Suprapubic skin (tissue), 4 donors: ENCODE data around the gene PHPT1. TPM values are rescaled to one million over a fixed set of nuclear protein-coding genes. Genes with fewer than 3 reads are reported as not detected.
"Not testable (repeated sequence)": the region's sequence is repeated elsewhere in the genome, so short reads cannot be mapped to it uniquely, and the experiment has no call there.

Experiments used
- DNase-seq, 2 donors: peaks; one replicate each; pipeline ENCODE4 v3.0.0-alpha.2; 2019; ENCODE audit warnings: low spot score in 2 of 2
- H3K27ac ChIP-seq: fragments of 200-600 bp; sonication (generic); one replicate; pipeline ENCODE4 v1.5.1; 2019
- H3K27me3 ChIP-seq: fragments of 200-600 bp; sonication (generic); one replicate; pipeline ENCODE4 v1.5.1; 2019
- H3K36me3 ChIP-seq: fragments of 200-600 bp; sonication (generic); one replicate; pipeline ENCODE4 v1.5.1; 2019
- H3K4me1 ChIP-seq: fragments of 200-600 bp; sonication (generic); one replicate; pipeline ENCODE4 v1.5.1; 2019
- H3K4me3 ChIP-seq: fragments of 200-600 bp; sonication (generic); one replicate; pipeline ENCODE4 v1.5.1; 2019; ENCODE audit warnings: mild to moderate bottlenecking
- H3K9me3 ChIP-seq: fragments of 200-600 bp; sonication (generic); one replicate; pipeline ENCODE4 v1.5.1; 2019
- EP300 ChIP-seq: sonication (generic); formaldehyde crosslinking; IDR thresholded peaks from one replicate; pipeline ENCODE4 v1.6.1; 2017; ENCODE audit warnings: antibody characterized with exemption
- POLR2A ChIP-seq, 2 donors: fragments of 450-650 bp; IDR thresholded peaks; one replicate each; pipeline ENCODE4 v1.6.1; 2017; ENCODE audit warnings: antibody characterized with exemption in 2 of 2, mild to moderate bottlenecking in 2 of 2, moderate library complexity in 2 of 2
- POLR2AphosphoS5 ChIP-seq, 3 donors: sonication (generic); formaldehyde crosslinking; IDR thresholded peaks; one replicate each; pipeline ENCODE4 v1.6.1; 2017; ENCODE audit warnings: antibody characterized with exemption in 3 of 3
- WGBS: methylation state at CpG from one replicate; pipeline ENCODE4 v1.1.5; 2018; 5-methylcytosine and 5-hydroxymethylcytosine counted together
- total RNA-seq, 4 donors: library from RNA; depleted of rRNA; stranded (reverse); fragments of >200 nt; gene quantifications; one replicate each; pipeline ENCODE4 v1.1.0, GENCODE V29; 2016
- TF ChIP-seq, protein P1 (sequence below), 2 donors: fragments of 200-600 bp in 1 of 2; fragments of 450-650 bp in 1 of 2; sonication (generic) in 1 of 2; IDR thresholded peaks; one replicate each; pipeline ENCODE4 v1.5.1; 2016 to 2019; ENCODE audit warnings: antibody characterized with exemption in 2 of 2, mild to moderate bottlenecking in 1 of 2, moderate library complexity in 1 of 2

Gene PHPT1
- total RNA-seq = 10 to 100 TPM; 41.9 to 64.2 (median 46.6) TPM

DNA sequence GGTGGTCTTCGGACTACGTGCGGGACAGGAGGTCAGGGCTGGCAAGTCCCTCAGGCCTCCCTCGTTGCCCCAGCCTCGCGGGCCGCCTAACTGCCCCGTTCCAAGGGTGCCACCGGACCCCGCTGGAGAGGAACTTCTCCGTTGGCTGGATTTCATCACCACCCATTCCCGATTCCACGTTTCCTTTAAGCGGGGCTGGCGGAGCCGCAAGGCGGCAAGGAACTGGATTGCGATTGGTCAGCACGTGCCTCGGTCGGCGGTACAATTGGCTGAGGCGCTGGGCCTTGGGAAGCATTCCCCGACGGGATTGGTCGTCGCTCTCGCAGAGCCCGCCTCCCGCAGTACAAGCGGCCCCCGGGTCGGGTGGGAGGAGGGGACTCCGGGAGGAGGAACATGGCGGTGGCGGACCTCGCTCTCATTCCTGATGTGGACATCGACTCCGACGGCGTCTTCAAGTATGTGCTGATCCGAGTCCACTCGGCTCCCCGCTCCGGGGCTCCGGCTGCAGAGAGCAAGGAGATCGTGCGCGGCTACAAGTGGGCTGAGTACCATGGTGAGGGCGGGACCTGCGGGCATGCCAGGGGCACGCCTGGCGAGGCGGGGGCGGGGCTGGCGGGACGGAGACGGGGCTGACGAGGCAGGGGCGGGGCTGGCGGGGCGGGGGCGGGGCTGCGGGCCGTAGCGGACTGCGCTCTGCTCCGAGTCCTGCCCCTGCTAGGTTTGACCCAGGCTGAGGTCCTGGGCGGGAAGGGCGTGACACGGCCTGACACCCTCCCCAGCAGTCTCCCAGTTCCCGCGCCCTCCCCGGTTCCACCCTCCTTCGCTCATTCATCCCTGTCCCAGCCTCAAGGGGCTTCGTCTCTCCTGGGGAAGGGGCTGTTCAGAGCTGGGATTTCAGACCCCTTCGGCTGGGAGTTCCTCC, at the start of gene PHPT1:
Gene PHPT1 (plus strand): TSS at position 372 of the 922 bp plus-strand sequence. CDS start 22 bp downstream, at position 394.
- Histone ChIP-seq H3K4me3 (peak within 1 kb of the TSS; percentile 72), H3K9me3 (no peaks in the 10 kb centered on the region), H3K27me3 (peaks cover 29% of the 10 kb centered on the region), H3K36me3 (peaks cover 5% of the 10 kb centered on the region), H3K4me1 (peaks cover 54% of the 10 kb centered on the region), H3K27ac (peak within 1 kb of the TSS; percentile 85)
- DNase-seq = peak; percentile 99 to 100
- WGBS = 0% methylated on average over 45 of the region's 77 CpGs
- TF ChIP-seq POLR2A (IDR thresholded peaks at IDR 0.05) (peak; percentile 13 to 37), POLR2AphosphoS5 (IDR thresholded peaks at IDR 0.05) (peak in 2 of 3 donors; percentile 10 to 94), EP300 (no peak)
- TF ChIP-seq, protein P1, sequence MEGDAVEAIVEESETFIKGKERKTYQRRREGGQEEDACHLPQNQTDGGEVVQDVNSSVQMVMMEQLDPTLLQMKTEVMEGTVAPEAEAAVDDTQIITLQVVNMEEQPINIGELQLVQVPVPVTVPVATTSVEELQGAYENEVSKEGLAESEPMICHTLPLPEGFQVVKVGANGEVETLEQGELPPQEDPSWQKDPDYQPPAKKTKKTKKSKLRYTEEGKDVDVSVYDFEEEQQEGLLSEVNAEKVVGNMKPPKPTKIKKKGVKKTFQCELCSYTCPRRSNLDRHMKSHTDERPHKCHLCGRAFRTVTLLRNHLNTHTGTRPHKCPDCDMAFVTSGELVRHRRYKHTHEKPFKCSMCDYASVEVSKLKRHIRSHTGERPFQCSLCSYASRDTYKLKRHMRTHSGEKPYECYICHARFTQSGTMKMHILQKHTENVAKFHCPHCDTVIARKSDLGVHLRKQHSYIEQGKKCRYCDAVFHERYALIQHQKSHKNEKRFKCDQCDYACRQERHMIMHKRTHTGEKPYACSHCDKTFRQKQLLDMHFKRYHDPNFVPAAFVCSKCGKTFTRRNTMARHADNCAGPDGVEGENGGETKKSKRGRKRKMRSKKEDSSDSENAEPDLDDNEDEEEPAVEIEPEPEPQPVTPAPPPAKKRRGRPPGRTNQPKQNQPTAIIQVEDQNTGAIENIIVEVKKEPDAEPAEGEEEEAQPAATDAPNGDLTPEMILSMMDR (IDR thresholded peaks at IDR 0.05) = no peak

DNA sequence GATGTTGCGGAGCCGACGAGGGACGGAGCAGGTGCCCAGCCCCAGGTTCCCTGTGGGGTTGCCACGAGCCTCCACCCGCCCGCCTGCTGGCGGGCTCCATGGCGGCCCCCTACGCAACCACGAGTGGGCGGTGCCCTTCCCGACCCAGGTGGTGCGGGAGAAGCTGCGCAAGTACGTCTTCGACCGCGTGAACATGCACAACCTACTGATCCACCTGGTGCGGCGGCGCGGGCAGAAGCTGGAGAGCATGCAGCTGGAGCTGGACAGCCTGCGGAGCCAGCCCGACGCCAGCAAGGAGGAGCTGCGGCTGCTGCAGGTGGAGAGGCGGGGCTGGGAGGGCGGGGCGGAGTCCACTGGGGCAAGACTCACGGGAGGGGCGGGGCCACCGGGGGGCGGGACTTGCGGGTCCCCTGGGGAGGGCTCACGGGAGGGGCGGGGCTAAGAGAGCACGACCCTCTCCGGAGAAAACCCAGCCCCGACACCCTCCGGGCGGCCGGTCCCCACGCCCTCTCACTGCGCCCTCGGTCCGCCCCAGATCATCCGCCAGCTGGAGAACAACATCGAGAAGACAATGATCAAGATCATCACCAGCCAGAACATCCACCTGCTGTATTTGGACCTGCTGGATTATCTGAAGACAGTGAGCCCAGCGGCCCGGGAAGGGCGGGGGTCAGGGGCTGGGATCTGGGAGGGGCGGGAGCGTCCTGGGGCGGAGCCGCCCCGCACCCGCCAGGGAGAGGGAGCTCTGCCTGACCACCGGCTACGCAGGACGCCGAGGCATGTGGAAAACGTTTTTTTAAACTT, 49.2 kb upstream of the PHPT1 start:
- Histone ChIP-seq H3K27ac (no peak overlapping the region), H3K27me3 (peaks cover 41% of the 10 kb centered on the region), H3K4me3 (peak overlapping the region; percentile 40), H3K36me3 (no peaks in the 10 kb centered on the region), H3K4me1 (peaks cover 52% of the 10 kb centered on the region), H3K9me3 (no peaks in the 10 kb centered on the region)
- no peak for DNase-seq
- WGBS = 0% methylated on average over 21 of the region's 63 CpGs
- TF ChIP-seq, protein P1 (IDR thresholded peaks at IDR 0.05) = no peak
- no peak for TF ChIP-seq POLR2AphosphoS5 (IDR thresholded peaks at IDR 0.05)
- no peak for TF ChIP-seq POLR2A (IDR thresholded peaks at IDR 0.05)
- TF ChIP-seq EP300 = no peak

DNA sequence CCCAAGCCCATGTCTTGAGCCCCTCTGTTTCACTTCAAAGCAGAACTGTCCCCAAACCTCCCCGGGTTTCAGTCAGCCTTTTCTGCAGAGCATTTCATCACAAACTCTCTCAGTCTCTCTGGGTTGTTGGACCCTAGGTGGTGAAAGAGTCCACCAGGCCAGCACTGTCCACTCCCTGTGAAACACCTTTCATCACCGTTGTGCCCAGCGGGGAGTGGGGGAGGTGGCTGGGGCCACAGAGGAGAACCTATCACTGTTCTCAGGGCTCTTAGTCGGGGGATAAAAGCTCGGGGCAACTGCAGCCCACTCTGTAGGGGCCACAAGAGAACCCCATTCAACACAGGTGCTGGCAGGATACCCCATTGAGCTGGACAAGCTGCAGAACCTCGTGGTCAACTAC, 46.9 kb upstream of the PHPT1 start:
- no peak overlapping the region for H3K27ac ChIP-seq
- 92% methylated on average over 6 of the region's 6 CpGs for WGBS
- no peaks in the 10 kb centered on the region for H3K9me3 ChIP-seq
- H3K27me3 ChIP-seq = peaks cover 41% of the 10 kb centered on the region
- peaks cover 46% of the 10 kb centered on the region for H3K4me1 ChIP-seq
- TF ChIP-seq, protein P1 (IDR thresholded peaks at IDR 0.05) = no peak
- TF ChIP-seq POLR2AphosphoS5 (IDR thresholded peaks at IDR 0.05) = no peak
- TF ChIP-seq EP300 = no peak
- TF ChIP-seq POLR2A (IDR thresholded peaks at IDR 0.05) = no peak
- no peaks in the 10 kb centered on the region for H3K36me3 ChIP-seq
- H3K4me3 ChIP-seq = no peak overlapping the region
- DNase-seq = no peak

DNA sequence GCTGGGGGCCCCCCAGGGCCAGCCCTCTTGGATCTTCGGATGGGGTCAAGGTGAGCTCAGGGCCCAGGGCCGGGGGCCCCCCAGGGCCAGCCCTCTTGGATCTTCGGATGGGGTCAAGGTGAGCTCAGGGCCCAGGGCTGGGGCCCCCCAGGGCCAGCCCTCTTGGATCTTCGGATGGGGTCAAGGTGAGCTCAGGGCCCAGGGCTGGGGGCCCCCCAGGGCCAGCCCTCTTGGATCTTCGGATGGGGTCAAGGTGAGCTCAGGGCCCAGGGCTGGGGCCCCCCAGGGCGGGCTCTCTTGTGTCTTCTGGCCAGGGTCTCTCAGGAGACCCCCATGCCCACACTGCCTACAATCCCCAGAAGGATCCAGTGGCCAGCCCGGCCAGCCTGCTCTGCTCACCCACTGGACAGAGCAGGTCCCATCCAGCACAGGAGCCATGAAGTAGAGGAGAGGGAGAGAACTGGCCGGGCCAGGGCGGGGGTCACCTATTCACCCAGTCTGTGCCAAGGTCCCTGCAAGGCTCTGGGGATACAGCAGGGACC, 46.1 kb upstream of the PHPT1 start:
- 100% methylated on average over 1 of the region's 9 CpGs for WGBS
- H3K36me3 ChIP-seq = not testable (repeated sequence)

DNA sequence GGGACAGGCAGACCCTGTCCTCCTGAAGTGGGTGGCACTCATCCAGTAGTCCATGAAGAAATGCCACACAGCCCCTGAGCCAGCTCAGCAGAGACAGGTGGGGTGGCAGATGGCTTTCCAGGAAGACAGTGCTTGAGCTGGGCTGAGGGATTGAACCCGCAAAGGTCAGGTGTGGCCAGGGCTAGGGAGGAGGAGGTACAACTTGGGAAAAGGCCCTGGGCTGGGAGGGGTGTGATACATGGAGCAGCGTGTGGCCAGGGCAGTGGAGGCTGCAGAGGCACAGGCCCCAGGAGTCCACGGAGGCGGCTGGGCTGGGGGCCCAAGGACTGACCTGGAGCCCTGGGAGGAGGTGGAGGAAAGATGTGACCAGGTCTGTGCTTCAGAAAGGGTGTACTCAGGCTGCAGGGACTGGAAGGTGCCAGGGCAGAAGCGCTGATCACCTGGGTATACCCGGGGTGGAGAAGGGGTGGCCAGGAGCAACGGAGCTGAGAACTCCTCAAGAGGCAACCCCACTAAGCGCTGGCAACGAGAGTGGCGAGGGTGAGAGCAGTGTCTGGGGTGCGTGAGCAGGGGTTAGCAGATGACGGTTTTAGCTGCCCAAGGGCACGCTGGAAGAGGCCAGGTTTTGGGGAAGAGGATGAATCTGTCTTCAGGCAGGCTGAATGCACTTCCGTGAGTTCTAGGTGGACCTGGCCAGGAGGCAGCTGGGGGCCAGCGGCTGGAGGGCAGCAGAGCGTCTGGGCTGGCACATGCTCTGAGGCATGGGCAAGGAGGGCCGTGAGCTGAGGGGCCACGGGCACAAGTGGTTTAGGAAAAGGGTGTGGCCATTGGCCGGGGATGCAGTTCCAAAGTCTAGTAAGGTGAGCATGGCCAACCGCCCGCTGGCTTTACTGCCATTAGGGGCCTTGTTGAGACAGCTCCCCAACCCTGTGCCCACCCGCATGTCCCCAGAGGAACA, 45.4 kb upstream of the PHPT1 start:
- no peak overlapping the region for H3K27ac ChIP-seq
- H3K4me3 ChIP-seq = no peak overlapping the region
- peaks cover 27% of the 10 kb centered on the region for H3K27me3 ChIP-seq
- no peaks in the 10 kb centered on the region for H3K9me3 ChIP-seq
- DNase-seq = no peak
- peaks cover 43% of the 10 kb centered on the region for H3K4me1 ChIP-seq
- no peak for TF ChIP-seq POLR2A (IDR thresholded peaks at IDR 0.05)
- TF ChIP-seq EP300 = no peak
- TF ChIP-seq POLR2AphosphoS5 (IDR thresholded peaks at IDR 0.05) = no peak
- TF ChIP-seq, protein P1 (IDR thresholded peaks at IDR 0.05) = no peak
- no peaks in the 10 kb centered on the region for H3K36me3 ChIP-seq
- WGBS = 85% methylated on average over 19 of the region's 22 CpGs

More for the DNA sequence above, 46.1 kb upstream of the PHPT1 start:
- Histone ChIP-seq H3K27me3 (peaks cover 34% of the 10 kb centered on the region), H3K4me1 (peaks cover 47% of the 10 kb centered on the region)
- not testable (repeated sequence) for H3K4me3 ChIP-seq, H3K9me3 ChIP-seq, H3K27ac ChIP-seq, DNase-seq
